HL-60/S4 treated with retinoic acid at 250 ng/mL for 4 days and 3 days (cell line): Measurements from ENCODE around the gene GRID2.

Experiments used
- in situ Hi-C: fragments of 300-500 bp; cut with MboI; formaldehyde crosslinking; loops from 2 replicates; pipeline ENCODE4 v1.7.0; 2022; ENCODE audit warnings: low sequenced_read_pairs

The GRID2 gene

DNA sequence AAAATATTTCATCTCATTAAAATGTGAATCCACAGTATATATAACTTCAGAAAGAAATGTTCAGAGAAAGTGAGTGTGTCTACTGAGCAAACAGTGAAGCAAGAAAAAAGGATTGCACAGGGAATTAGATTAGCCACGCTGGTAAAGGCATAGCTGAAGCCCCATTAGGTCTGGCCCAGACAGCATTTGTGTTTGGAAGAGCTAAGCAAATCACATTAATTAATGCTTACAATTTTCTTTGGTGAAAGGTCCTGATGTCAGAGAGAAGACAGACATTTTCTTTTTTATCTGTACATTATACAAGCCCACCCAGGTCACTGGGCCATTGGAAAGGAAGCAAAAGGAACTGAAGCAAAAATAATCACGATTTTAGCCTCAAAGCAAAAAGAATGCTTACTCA lies 354.6 kb downstream of the GRID2 start:
- in situ Hi-C loops = no loop called here

DNA sequence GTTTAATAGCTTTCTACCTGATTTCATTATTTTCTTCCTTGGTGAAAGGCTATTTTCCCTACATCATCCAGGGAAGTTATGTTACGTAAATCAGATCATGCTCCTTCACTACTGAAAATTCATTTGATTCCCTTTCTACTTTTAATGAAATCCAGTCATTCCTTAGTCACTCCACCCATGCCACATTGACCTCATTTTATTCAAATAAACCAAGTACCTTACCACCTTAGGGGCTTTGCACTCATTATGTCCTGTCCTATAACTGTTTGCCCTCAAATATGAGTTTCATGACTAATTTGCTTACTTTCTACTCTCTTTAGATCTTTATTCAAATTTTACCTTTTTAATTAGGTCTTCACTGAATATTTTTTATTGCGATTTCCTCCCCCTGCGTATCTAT lies 374.0 kb downstream of the GRID2 start:
- in situ Hi-C loops = no loop called here

GRCh38 chr4:92678292-92678691 lies 374.5 kb downstream of the GRID2 start:
- in situ Hi-C loops = no loop called here

- in situ Hi-C loops = no loop called here
These were observed 375.4 kb downstream of the GRID2 start for GRCh38 chr4:92679149-92679548.

DNA sequence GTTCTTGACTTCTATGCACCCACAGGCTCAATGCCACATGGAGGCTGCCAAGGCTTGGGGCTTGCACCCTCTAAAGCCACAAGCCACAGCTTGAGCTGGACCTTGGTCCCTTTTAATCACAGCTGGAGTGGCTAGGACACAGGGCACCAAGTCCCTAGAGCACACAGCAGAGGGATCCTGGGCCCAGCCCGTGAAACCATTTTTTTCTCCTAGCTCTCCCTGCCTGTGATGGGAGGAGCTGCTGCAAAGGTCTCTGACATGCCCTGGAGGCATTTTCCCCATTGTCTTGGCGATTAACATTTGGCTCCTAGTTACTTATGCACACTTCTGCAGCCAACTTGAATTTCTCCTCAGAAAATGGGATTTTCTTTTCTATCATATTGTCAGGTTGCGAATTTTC lies 410.9 kb downstream of the GRID2 start:
- in situ Hi-C loops = no loop called here

- in situ Hi-C loops = no loop called here
These were observed 429.5 kb downstream of the GRID2 start for GRCh38 chr4:92733231-92733630.

DNA sequence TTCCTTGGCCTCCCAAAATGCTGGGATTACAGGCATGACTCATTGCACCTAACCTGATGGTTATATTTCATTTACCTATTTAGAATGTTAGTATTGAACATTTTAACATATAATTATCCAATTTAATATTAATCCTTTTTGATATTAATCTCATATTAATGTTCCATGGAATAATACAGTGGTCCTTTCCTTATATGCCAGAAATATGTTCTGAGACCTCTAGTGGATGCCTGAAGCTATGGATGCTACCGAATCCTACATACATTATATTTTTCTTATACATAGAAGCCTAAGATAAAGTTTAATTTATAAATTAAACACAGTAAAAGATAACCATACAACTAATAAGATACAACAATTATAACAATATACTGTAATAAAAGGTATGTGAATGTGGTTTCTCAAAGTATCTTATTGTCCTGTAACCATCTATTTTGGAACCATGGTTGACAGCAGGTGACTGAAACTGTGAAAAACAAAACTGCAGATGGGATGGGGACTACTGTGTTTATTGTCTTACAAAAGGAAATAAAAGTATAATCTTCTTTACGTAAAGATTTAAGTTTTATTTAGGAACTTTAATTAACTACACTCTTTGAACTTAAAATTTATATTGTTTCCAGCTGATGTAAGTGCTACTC lies 431.4 kb downstream of the GRID2 start:
- in situ Hi-C loops = no loop called here

DNA sequence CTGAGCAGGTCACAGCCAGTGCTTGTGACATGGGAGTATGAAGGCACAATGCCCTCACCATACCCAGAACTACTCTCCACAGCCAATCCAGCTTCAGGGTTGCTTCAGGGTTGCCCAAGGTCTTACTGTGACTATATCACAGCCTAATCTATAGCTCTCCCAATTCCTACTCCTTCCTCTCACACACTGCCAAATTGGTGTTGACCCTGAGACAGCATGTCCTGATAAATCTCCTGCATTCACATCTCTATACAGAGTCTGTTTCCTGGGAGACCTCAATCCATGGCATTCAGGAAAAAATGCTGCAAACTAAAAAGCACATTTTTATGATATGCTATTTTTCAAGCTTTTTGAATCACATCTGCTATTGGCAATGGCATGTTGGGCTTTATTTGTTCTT lies 456.7 kb downstream of the GRID2 start:
- in situ Hi-C loops = no loop called here

- in situ Hi-C loops = no loop called here
These were observed 472.3 kb downstream of the GRID2 start for GRCh38 chr4:92776080-92776479.

DNA sequence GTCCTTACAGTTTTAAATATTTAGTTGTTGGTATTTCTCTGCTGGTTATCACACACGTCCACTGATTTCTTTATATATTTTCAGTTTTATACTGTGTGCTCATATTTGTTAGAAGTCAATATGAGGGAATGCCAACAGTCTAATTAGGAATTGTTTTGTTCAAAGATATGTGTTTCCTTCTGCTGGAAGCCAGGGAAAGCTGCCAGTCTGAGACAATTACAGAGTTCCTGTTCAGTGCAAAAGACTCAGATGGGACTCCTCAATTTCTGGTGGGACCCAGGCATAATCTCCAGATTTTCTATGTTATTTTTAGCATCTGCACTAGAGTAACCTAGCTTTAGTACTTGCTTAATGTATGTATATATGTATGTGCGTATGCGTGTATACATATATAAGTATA lies 486.0 kb downstream of the GRID2 start:
- in situ Hi-C loops = no loop called here

DNA sequence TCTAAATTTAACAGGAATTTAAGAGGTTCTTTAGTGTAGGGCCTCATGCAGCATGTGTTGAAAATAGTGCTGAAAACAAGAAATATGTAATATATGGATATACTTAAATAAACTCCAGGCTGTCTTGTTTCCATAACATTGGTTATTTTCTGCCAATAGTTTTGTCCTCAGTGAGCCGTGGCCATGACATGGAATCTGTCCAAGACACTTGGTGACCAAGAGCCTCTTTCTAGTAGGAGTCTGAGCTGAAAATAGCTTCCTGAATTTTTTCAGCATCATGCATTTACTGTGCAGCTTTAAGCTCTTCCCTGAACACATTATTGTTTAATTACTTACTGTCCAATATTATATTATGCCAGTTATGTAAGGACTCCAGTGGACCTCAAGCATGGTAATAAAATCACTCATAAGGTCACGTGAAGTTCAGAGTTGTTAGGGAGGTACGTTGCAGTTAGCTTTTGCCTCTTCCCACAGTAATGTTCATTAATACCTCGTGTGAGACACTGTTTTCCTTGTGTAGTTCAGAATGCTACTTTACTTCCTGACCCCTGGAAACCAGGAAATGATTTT lies 488.2 kb downstream of the GRID2 start:
- in situ Hi-C loops = no loop called here

DNA sequence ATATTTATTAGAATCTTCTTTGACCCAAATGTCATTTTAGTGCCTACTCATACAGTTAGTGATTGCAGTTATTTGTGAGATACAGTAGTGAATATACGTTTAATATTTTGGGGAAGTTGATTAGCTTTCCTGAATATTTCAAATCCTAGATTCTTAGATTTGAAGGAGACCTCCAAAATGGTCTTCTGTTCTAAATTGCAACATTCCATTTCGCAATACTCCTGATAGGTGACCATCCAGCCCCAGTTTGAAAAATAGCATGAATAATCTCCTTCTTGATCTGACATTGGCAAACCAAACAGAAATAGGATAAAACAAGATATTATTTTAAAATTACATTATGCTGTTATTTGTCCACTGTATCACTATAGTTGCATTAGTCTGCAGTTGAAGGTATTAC lies 505.6 kb downstream of the GRID2 start:
- in situ Hi-C loops = no loop called here

GRCh38 chr4:92812652-92813051 lies 508.9 kb downstream of the GRID2 start:
- in situ Hi-C loops = no loop called here

- in situ Hi-C loops = no loop called here
These were observed 510.9 kb downstream of the GRID2 start for GRCh38 chr4:92814677-92815076.

- in situ Hi-C loops = no loop called here
These were observed 521.5 kb downstream of the GRID2 start for GRCh38 chr4:92825256-92825655.

DNA sequence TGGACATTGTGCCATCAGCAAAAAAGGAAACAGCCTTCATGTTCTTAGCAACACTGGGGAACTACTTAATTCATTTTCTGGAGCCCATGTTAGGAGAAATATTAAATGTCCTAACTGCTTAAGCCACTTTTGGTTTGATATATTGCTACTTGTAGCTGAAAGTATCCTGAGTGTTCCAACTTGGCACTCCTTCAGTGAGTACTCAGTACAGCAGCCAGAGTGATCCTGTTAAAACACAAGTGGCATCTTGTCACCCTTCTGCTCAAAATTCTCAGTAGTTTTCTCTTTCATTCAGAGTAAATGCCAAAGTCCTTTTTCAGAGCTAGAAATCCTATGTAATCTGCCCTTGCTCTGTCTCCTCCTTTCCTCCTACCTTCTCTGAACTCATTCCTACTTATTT lies 522.0 kb downstream of the GRID2 start:
- in situ Hi-C loops = no loop called here

DNA sequence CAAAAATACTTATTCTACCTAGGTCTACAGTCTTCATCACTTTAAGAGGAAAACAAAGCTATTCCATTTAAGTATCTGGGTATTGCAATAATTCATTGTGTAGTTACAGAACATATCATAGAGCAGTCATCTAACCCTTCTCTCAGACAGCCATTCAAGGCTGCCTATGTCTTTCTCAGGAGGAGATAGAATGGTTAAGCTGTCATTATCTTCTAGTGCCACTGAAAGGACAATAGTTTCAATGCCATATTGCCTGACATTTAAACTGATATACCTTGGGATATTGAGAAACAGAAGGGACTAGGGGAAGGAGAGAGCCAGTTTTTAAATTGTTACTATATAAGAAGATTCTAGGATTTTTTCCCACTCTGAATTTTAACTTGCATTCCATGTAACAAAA lies 527.0 kb downstream of the GRID2 start:
- in situ Hi-C loops = no loop called here

DNA sequence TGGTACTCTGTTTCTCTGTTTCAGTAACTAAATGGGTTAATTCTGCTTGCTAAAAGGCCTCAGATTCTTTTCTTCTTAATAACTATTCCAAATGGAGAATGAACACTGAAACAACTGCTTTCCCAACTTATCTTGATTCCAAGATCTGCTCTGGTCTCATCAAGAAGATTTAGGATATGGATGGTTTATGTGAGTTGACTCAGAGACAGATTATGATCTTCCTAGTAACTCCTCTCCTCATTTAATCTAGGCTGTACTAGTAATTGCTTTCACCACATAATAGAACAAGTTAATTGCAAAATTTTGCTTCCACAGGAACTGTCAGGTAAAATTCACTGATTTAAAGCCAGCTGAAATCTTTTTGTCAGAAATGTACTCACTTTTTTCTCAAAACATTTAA lies 537.1 kb downstream of the GRID2 start:
- in situ Hi-C loops = no loop called here

GRCh38 chr4:92843784-92844183 lies 540.0 kb downstream of the GRID2 start:
- in situ Hi-C loops = no loop called here

GRCh38 chr4:92847026-92847425 lies 543.3 kb downstream of the GRID2 start:
- in situ Hi-C loops = no loop called here

DNA sequence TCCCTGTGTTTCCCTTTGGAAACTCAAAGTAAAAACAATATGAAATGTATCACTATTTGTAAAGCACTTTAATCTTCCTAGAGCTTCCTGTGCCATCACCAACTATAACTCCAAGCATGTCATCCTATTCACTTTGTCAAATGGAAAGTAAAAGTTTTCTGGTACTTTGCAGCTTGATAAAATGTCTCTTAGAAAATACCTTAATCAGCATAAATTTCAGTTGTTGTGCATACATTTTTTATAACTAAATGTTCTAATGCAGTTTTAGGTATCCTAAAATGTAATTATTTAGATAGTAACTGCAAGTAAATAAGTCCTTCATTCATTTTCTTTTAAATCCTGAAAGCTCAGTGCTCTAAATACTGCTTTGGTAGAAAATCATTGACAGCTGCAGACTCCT lies 558.7 kb downstream of the GRID2 start:
- in situ Hi-C loops = no loop called here

GRCh38 chr4:92864096-92864495 lies 560.3 kb downstream of the GRID2 start:
- in situ Hi-C loops = no loop called here

- in situ Hi-C loops = no loop called here
These were observed 568.8 kb downstream of the GRID2 start for GRCh38 chr4:92872604-92873003.
